HG03558 (cell line): ENCODE results near the gene MTARC1.

Source experiments
- ATAC-seq: cut with Tn5 transposase; IDR thresholded peaks from one replicate; pipeline ENCODE4 v1.9.1; 2021; ENCODE audit warnings: moderate number of reproducible peaks; ENCODE audit not compliant: unreplicated experiment; ENCODE audit errors: extremely low read depth

The MTARC1 gene

GRCh38 chr1:220827445-220828178 lies 40.9 kb downstream of the MTARC1 start:
- no peak for ATAC-seq

GRCh38 chr1:220828179-220828490 lies 41.4 kb downstream of the MTARC1 start:
- ATAC-seq: no peak

- no peak for ATAC-seq
Observed at GRCh38 chr1:220828950-220829586, 42.4 kb downstream of the MTARC1 start.

GRCh38 chr1:220833436-220833835 lies 46.7 kb downstream of the MTARC1 start:
- no peak for ATAC-seq

- no peak for ATAC-seq
Observed at GRCh38 chr1:220834155-220834870, 47.6 kb downstream of the MTARC1 start.
